B cell (primary cell): Measurements from ENCODE around the gene CCDC170. TPM values are rescaled to one million over a fixed set of nuclear protein-coding genes. Genes with fewer than 3 reads are reported as not detected.

Experiments used
- ATAC-seq: fragments of 200-7000 bp; cut with Tn5 transposase; one replicate; pipeline ENCODE4 v1.10.0; 2021; ENCODE audit warnings: low read depth, mild to moderate bottlenecking, moderate number of reproducible peaks, moderate library complexity
- CTCF ChIA-PET: fragments of 350-600 bp; sonication (Branson Sonifier 250); formaldehyde crosslinking; loops from one replicate; lab custom pipeline; 2021; ENCODE audit warnings: antibody characterized with exemption, inconsistent platforms; lab: Charles Lee
- POLR2A ChIA-PET: fragments of 350-600 bp; sonication (Branson Sonifier 250); formaldehyde crosslinking; loops from one replicate; lab custom pipeline; 2021; ENCODE audit warnings: antibody characterized with exemption; lab: Charles Lee
- DNase-seq: peaks from one replicate; pipeline ENCODE4 v3.0.0; 2013
- H2AFZ ChIP-seq: 2 replicates; pipeline ENCODE4 v1.6.1; 2012; ENCODE audit warnings: mild to moderate bottlenecking, low read depth, low read length; ENCODE audit not compliant: insufficient read depth, poor library complexity, severe bottlenecking
- H3K27ac ChIP-seq, 2 donors: 1 replicate in 1 of 2; 2 replicates in 1 of 2; pipeline ENCODE4 v1.5.1; 2012 to 2013; ENCODE audit warnings: low read length in 2 of 2, mild to moderate bottlenecking in 2 of 2, moderate library complexity in 1 of 2
- H3K27me3 ChIP-seq, 4 experiments: fragments of 200-600 bp in 1 of 4; sonication (generic) in 1 of 4; replicated peaks in 1 of 4; 1 replicate in 2 of 4; 2 replicates in 2 of 4; pipeline versions ENCODE4 v1.6.1 to v1.7.0; 2013 to 2016; ENCODE audit warnings: low read length in 3 of 4, mild to moderate bottlenecking in 2 of 4, mixed read lengths in 1 of 4, moderate library complexity in 1 of 4; ENCODE audit not compliant: insufficient read depth in 4 of 4, control insufficient read depth in 3 of 4; ENCODE audit errors: control extremely low read depth in 1 of 4
- H3K36me3 ChIP-seq, 2 experiments: replicated peaks in 1 of 2; 1 replicate in 1 of 2; 2 replicates in 1 of 2; pipeline versions ENCODE4 v1.6.1 to v1.7.1; 2013; ENCODE audit warnings: low read length in 1 of 2; ENCODE audit not compliant: insufficient read depth in 2 of 2, control insufficient read depth in 1 of 2; ENCODE audit errors: control extremely low read depth in 1 of 2, extremely low read depth in 1 of 2
- H3K4me1 ChIP-seq, 2 donors: fragments of 200-600 bp in 1 of 2; sonication (generic) in 1 of 2; 1 replicate in 1 of 2; 2 replicates in 1 of 2; pipeline versions ENCODE4 v1.5.1 to v1.6.1; 2013 to 2017; ENCODE audit warnings: low read length in 2 of 2; ENCODE audit not compliant: control insufficient read depth in 2 of 2, insufficient read depth in 2 of 2
- H3K4me2 ChIP-seq: replicated peaks from 2 replicates; pipeline ENCODE3; 2012; ENCODE audit warnings: mild to moderate bottlenecking, low read depth, low read length; ENCODE audit not compliant: poor library complexity, severe bottlenecking
- H3K4me3 ChIP-seq, 5 experiments: fragments of 200-600 bp in 1 of 5; sonication (generic) in 1 of 5; 1 replicate in 3 of 5; 2 replicates in 2 of 5; pipeline versions ENCODE4 v1.5.1 to v1.7.0; 2011 to 2016; ENCODE audit warnings: low read length in 4 of 5, mild to moderate bottlenecking in 4 of 5, low read depth in 2 of 5, control low read depth in 1 of 5, moderate library complexity in 1 of 5; ENCODE audit not compliant: insufficient read depth in 1 of 5; ENCODE audit errors: control extremely low read depth in 1 of 5, extremely low read depth in 1 of 5
- H3K79me2 ChIP-seq: fragments of 200-600 bp; sonication (generic); one replicate; pipeline ENCODE4 v1.6.0; 2016; ENCODE audit warnings: low read length; ENCODE audit not compliant: control insufficient read depth, insufficient read depth
- H3K9ac ChIP-seq: fragments of 200-600 bp; sonication (generic); 2 replicates; pipeline ENCODE4 v1.6.1; 2017; ENCODE audit warnings: mild to moderate bottlenecking, low read length, moderate library complexity
- H3K9me3 ChIP-seq, 3 donors: one replicate each; pipeline versions ENCODE4 v1.6.1 to v1.7.1; 2013; ENCODE audit warnings: low read length in 2 of 3; ENCODE audit not compliant: control insufficient read depth in 2 of 3, insufficient read depth in 1 of 3; ENCODE audit errors: control extremely low read depth in 1 of 3
- H4K20me1 ChIP-seq: 2 replicates; pipeline ENCODE4 v1.6.0; 2012; ENCODE audit warnings: mild to moderate bottlenecking, low read length; ENCODE audit not compliant: insufficient read depth, control insufficient read depth, poor library complexity, severe bottlenecking
- H3K27ac Mint-ChIP-seq: one replicate; pipeline ENCODE4 v1.8.0; 2021; ENCODE audit warnings: mixed read lengths
- H3K27me3 Mint-ChIP-seq: one replicate; pipeline ENCODE4 v1.8.0; 2021; ENCODE audit warnings: mixed read lengths
- H3K4me1 Mint-ChIP-seq: one replicate; pipeline ENCODE4 v1.8.0; 2021; ENCODE audit warnings: mixed read lengths
- H3K4me3 Mint-ChIP-seq: one replicate; pipeline ENCODE4 v1.8.0; 2021; ENCODE audit warnings: mixed read lengths
- H3K9me3 Mint-ChIP-seq: one replicate; pipeline ENCODE4 v1.8.0; 2022; ENCODE audit warnings: mixed read lengths; ENCODE audit not compliant: insufficient read depth
- EZH2 ChIP-seq: IDR thresholded peaks from 2 replicates; pipeline ENCODE4 v1.6.1; 2012; ENCODE audit warnings: borderline replicate concordance, low read depth, mild to moderate bottlenecking, moderate library complexity, low read length; ENCODE audit not compliant: insufficient read depth, poor library complexity, severe bottlenecking
- WGBS: methylation state at CpG from one replicate; pipeline ENCODE4 v1.1.5; 2013; ENCODE audit warnings: missing lambda C conversion rate; ENCODE audit not compliant: insufficient coverage; 5-methylcytosine and 5-hydroxymethylcytosine counted together
- intact Hi-C: fragments of 100-400 bp; cut with micrococcal nuclease; formaldehyde crosslinking; loops from one replicate; pipeline ENCODE4 v1.10.0; 2022
- polyA plus RNA-seq: library from polyadenylated mRNA; depleted of rRNA; stranded (reverse); fragments of >200 nt; gene quantifications from 2 replicates; pipeline ENCODE4 v1.2.3, GENCODE V29; 2012
- total RNA-seq, 2 donors: library from RNA; stranded (reverse); fragments of 120-200 nt in 1 of 2; gene quantifications; 1 replicate in 1 of 2; 2 replicates in 1 of 2; pipeline versions ENCODE4 v1.2.3 to v1.2.4, GENCODE V29; 2013 to 2022
- TF ChIP-seq, protein P1 (sequence below): fragments of 200-600 bp; IDR thresholded peaks from one replicate; pipeline ENCODE4 v1.8.0; 2022; ENCODE audit warnings: antibody characterized with exemption, mild to moderate bottlenecking

CCDC170 gene
- total and polyA plus RNA-seq, 2 donors (not counting 1 experiment from before 2014, with no cell fraction given) = 0.01 TPM; not detected in 1

DNA sequence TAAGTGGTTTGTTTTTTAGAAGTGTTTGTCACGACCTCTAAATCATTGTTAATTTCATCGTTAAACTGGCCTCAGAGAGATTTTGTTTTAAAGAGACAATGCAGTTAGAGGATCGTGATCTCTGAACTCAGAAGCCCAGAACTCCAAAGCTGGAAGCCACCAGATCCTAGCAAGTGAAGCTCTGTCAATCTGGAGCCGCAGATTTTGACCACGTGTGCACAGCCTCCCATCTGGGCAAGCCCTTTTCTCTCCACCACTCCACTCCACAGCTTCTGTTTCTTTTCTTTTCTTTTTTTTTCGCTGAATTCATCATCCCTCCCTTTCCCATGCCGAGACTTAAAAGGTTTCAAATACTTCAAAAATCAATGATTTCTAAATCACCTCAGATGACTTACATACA lies 171.5 kb downstream of the CCDC170 start:
- WGBS = 92% methylated on average over 6 of the region's 7 CpGs
- H3K79me2 ChIP-seq = no peaks in the 10 kb centered on the region
- H4K20me1 ChIP-seq = no peaks in the 10 kb centered on the region
- no peaks in the 10 kb centered on the region for H3K36me3 ChIP-seq
- ATAC-seq (no peak), DNase-seq (no peak)
- H3K4me2 ChIP-seq = no peak overlapping the region
- no peaks in the 10 kb centered on the region for H3K9me3 ChIP-seq
- H3K4me1 ChIP-seq = no peaks in the 10 kb centered on the region
- no peak overlapping the region for H3K9ac ChIP-seq
- Mint-ChIP-seq H3K9me3 (no peaks in the 10 kb centered on the region), H3K4me1 (no peaks in the 10 kb centered on the region), H3K27ac (no peak overlapping the region), H3K4me3 (no peak overlapping the region), H3K27me3 (peaks cover 29% of the 10 kb centered on the region)
- no peak overlapping the region for H3K4me3 ChIP-seq
- H3K27ac ChIP-seq = no peak overlapping the region
- TF ChIP-seq, protein P1, sequence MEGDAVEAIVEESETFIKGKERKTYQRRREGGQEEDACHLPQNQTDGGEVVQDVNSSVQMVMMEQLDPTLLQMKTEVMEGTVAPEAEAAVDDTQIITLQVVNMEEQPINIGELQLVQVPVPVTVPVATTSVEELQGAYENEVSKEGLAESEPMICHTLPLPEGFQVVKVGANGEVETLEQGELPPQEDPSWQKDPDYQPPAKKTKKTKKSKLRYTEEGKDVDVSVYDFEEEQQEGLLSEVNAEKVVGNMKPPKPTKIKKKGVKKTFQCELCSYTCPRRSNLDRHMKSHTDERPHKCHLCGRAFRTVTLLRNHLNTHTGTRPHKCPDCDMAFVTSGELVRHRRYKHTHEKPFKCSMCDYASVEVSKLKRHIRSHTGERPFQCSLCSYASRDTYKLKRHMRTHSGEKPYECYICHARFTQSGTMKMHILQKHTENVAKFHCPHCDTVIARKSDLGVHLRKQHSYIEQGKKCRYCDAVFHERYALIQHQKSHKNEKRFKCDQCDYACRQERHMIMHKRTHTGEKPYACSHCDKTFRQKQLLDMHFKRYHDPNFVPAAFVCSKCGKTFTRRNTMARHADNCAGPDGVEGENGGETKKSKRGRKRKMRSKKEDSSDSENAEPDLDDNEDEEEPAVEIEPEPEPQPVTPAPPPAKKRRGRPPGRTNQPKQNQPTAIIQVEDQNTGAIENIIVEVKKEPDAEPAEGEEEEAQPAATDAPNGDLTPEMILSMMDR = no peak
- no peak for TF ChIP-seq EZH2
- intact Hi-C loops = no loop called here
- ChIA-PET CTCF (interaction anchor here (1.3 kb wide), 1 partner anchor 15 kb away, joined by 3 read pairs; no protein-coding TSS in a partner anchor), POLR2A (no interaction called here)
- H2AFZ ChIP-seq = no peak overlapping the region
- no peaks in the 10 kb centered on the region for H3K27me3 ChIP-seq

DNA sequence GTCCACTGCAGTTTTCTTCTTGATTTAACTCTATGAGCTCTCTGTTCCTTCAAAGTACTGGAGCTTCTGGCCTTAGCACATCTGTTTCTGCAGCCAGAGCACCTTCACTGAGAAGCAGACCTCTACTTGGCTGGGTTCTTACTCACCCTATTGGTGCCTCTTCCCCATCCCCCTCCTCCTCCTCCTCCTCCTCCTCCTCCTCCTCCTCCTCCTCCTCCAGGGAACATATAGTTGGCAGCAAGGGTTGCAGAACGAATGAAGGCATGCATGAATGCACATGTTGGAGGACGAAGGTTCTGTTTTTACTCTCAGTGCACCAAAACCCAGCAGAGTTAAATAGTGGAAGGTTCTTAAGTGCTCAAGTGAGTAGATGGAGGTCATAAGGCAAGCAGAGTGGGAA lies 172.7 kb downstream of the CCDC170 start:
- Histone ChIP-seq H3K4me3 (no peak overlapping the region), H3K79me2 (no peaks in the 10 kb centered on the region), H3K4me1 (no peaks in the 10 kb centered on the region), H3K4me2 (no peak overlapping the region), H3K27ac (no peak overlapping the region), H3K27me3 (no peaks in the 10 kb centered on the region), H4K20me1 (no peaks in the 10 kb centered on the region), H3K36me3 (no peaks in the 10 kb centered on the region), H3K9me3 (no peaks in the 10 kb centered on the region), H3K9ac (no peak overlapping the region), H2AFZ (no peak overlapping the region)
- Mint-ChIP-seq H3K27me3 (peaks cover 29% of the 10 kb centered on the region), H3K27ac (no peak overlapping the region), H3K4me3 (no peak overlapping the region), H3K4me1 (no peaks in the 10 kb centered on the region), H3K9me3 (no peaks in the 10 kb centered on the region)
- WGBS = 13% methylated on average over 2 of the region's 2 CpGs
- POLR2A ChIA-PET = no interaction called here
- no peak for DNase-seq
- CTCF ChIA-PET = no interaction called here
- ATAC-seq = no peak
- TF ChIP-seq, protein P1 = no peak
- no peak for TF ChIP-seq EZH2
- intact Hi-C loops = no loop called here
